Liver (tissue), 9 donors: ENCODE data around the gene ABCA13. TPM values are rescaled to one million over a fixed set of nuclear protein-coding genes. Genes with fewer than 3 reads are reported as not detected.

Source experiments
- DNase-seq: peaks from one replicate; pipeline ENCODE4 v3.0.0-alpha.2; 2017; ENCODE audit warnings: low spot score
- H3K27ac ChIP-seq, 2 donors: one replicate each; pipeline ENCODE4 v1.7.0; 2013; ENCODE audit warnings: inconsistent platforms in 2 of 2, low read length in 2 of 2, control low read depth in 1 of 2, low read depth in 1 of 2, mild to moderate bottlenecking in 1 of 2
- H3K27me3 ChIP-seq, 4 donors: one replicate each; pipeline versions ENCODE4 v1.6.1 to v1.7.0; 2013; ENCODE audit warnings: low read length in 3 of 4, inconsistent platforms in 1 of 4, mild to moderate bottlenecking in 1 of 4, moderate library complexity in 1 of 4; ENCODE audit not compliant: control insufficient read depth in 4 of 4, insufficient read depth in 4 of 4
- H3K36me3 ChIP-seq, 4 donors: one replicate each; pipeline versions ENCODE4 v1.6.1 to v1.7.0; 2013; ENCODE audit warnings: low read length in 3 of 4, mild to moderate bottlenecking in 3 of 4, low read depth in 1 of 4, moderate library complexity in 1 of 4; ENCODE audit not compliant: control insufficient read depth in 4 of 4, insufficient read depth in 3 of 4
- H3K4me1 ChIP-seq, 4 donors: one replicate each; pipeline versions ENCODE4 v1.6.1 to v1.7.0; 2013; ENCODE audit warnings: low read length in 3 of 4, mild to moderate bottlenecking in 3 of 4, moderate library complexity in 1 of 4; ENCODE audit not compliant: control insufficient read depth in 4 of 4, insufficient read depth in 4 of 4
- H3K4me3 ChIP-seq, 3 donors: one replicate each; pipeline versions ENCODE4 v1.6.1 to v1.7.0; 2013; ENCODE audit warnings: low read length in 3 of 3, control low read depth in 1 of 3, low read depth in 1 of 3, mild to moderate bottlenecking in 1 of 3
- H3K9ac ChIP-seq, 2 donors: one replicate each; pipeline ENCODE4 v1.7.0; 2013; ENCODE audit warnings: low read length in 2 of 2, mild to moderate bottlenecking in 2 of 2, moderate library complexity in 2 of 2, control low read depth in 1 of 2, low read depth in 1 of 2
- H3K9me3 ChIP-seq, 4 donors: one replicate each; pipeline versions ENCODE4 v1.6.1 to v1.7.0; 2013; ENCODE audit warnings: low read length in 3 of 4; ENCODE audit not compliant: control insufficient read depth in 4 of 4
- EGR1 ChIP-seq, 2 donors: IDR thresholded peaks; 2 replicates each; pipeline ENCODE4 v1.6.1; 2016 to 2018; ENCODE audit warnings: antibody characterized with exemption in 2 of 2, low read depth in 2 of 2
- FOXA1 ChIP-seq: IDR thresholded peaks from 2 replicates; pipeline ENCODE4 v1.6.1; 2016; ENCODE audit warnings: antibody characterized with exemption
- FOXA2 ChIP-seq: IDR thresholded peaks from 2 replicates; pipeline ENCODE4 v1.6.1; 2016; ENCODE audit warnings: antibody characterized with exemption
- HNF4A ChIP-seq, 2 donors: conservative IDR thresholded peaks; 2 replicates each; pipeline ENCODE4 v1.6.1; 2016; ENCODE audit warnings: antibody characterized with exemption in 2 of 2, mild to moderate bottlenecking in 2 of 2
- HNF4G ChIP-seq: IDR thresholded peaks from 2 replicates; pipeline ENCODE4 v1.6.1; 2016; ENCODE audit warnings: antibody characterized with exemption
- JUND ChIP-seq, 2 donors: IDR thresholded peaks; 2 replicates each; pipeline ENCODE4 v1.6.1; 2016; ENCODE audit warnings: antibody characterized with exemption in 2 of 2
- RAD21 ChIP-seq, 2 donors: IDR thresholded peaks; 2 replicates each; pipeline ENCODE4 v1.6.1; 2016; ENCODE audit warnings: antibody characterized with exemption in 2 of 2, mild to moderate bottlenecking in 2 of 2
- REST ChIP-seq: IDR thresholded peaks from 2 replicates; pipeline ENCODE4 v1.6.1; 2016; ENCODE audit warnings: antibody characterized with exemption, mild to moderate bottlenecking
- RXRA ChIP-seq, 2 donors: IDR thresholded peaks; 2 replicates each; pipeline ENCODE4 v1.6.1; 2017 to 2018; ENCODE audit warnings: antibody characterized with exemption in 2 of 2, mild to moderate bottlenecking in 1 of 2
- SP1 ChIP-seq: IDR thresholded peaks from 2 replicates; pipeline ENCODE4 v1.6.1; 2018; ENCODE audit warnings: antibody characterized with exemption, mild to moderate bottlenecking
- YY1 ChIP-seq: IDR thresholded peaks from 2 replicates; pipeline ENCODE4 v1.6.1; 2016; ENCODE audit warnings: antibody characterized with exemption, mild to moderate bottlenecking
- ZBTB33 ChIP-seq: IDR thresholded peaks from 2 replicates; pipeline ENCODE4 v1.6.1; 2016; ENCODE audit warnings: antibody characterized with exemption
- WGBS: extraction: QIAGEN DNeasy Blood & Tissue Kit; methylation state at CpG from one replicate; pipeline ENCODE4 v1.1.7; 2013; 5-methylcytosine and 5-hydroxymethylcytosine counted together
- polyA plus RNA-seq, 2 donors: library from polyadenylated mRNA; stranded (reverse) in 1 of 2; unstranded in 1 of 2; fragments of 200-250 nt in 1 of 2; fragments of >200 nt in 1 of 2; fragmentation: Nextera tagmentation in 1 of 2; extraction: Ambion mirVana in 1 of 2; gene quantifications; one replicate each; pipeline versions ENCODE4 v1.2.1 to v1.2.3, GENCODE V29; 2013 to 2015
- total RNA-seq, 2 donors: library from RNA; depleted of rRNA; stranded (reverse); fragments of >200 nt; gene quantifications; one replicate each; pipeline ENCODE4 v1.2.3, GENCODE V29; 2014
- TF ChIP-seq, protein P1 (sequence below): fragments of 150-350 bp; IDR thresholded peaks from 2 replicates; pipeline ENCODE4 v1.5.1; 2017; ENCODE audit warnings: improper control_type of control experiment, low read depth, low read length; ENCODE audit not compliant: missing input control
- donor health status: healthy.
- donor health status: healthy.
- donor health status: healthy.
- donor health status: healthy.
- donor health status: healthy.

The ABCA13 gene
- total and polyA plus RNA-seq, 4 donors: 0.22 to 1.0 (median 0.66) TPM

- Histone ChIP-seq H3K27me3 (no peaks in the 10 kb centered on the region), H3K27ac (no peak overlapping the region), H3K4me1 (no peaks in the 10 kb centered on the region), H3K4me3 (no peak overlapping the region), H3K9me3 (no peaks in the 10 kb centered on the region), H3K9ac (no peak overlapping the region), H3K36me3 (no peaks in the 10 kb centered on the region)
- no peak for DNase-seq
- WGBS: 65% methylated on average over 4 of the region's 4 CpGs
- no peak for TF ChIP-seq FOXA1
- TF ChIP-seq RAD21 (IDR thresholded peaks at IDR 0.05): no peak
- TF ChIP-seq YY1: no peak
- TF ChIP-seq SP1: no peak
- no peak for TF ChIP-seq HNF4G
Observed at GRCh38 chr7:48408731-48409130, 237.5 kb downstream of the ABCA13 start.

- 67% methylated on average over 5 of the region's 5 CpGs for WGBS
- no peak for TF ChIP-seq RAD21 (IDR thresholded peaks at IDR 0.05)
- TF ChIP-seq FOXA2: no peak
- no peak for TF ChIP-seq EGR1 (IDR thresholded peaks at IDR 0.05; ENCODE audit: low read depth in 2 of 2)
- TF ChIP-seq RXRA (IDR thresholded peaks at IDR 0.05): no peak
- TF ChIP-seq JUND (IDR thresholded peaks at IDR 0.05): no peak
- no peak for TF ChIP-seq REST
- no peak for TF ChIP-seq ZBTB33
- no peak for TF ChIP-seq SP1
- DNase-seq: no peak
- H3K36me3 ChIP-seq: no peaks in the 10 kb centered on the region
- H3K27ac ChIP-seq: no peak overlapping the region
- no peak overlapping the region for H3K4me3 ChIP-seq
- H3K9me3 ChIP-seq: no peaks in the 10 kb centered on the region
- no peaks in the 10 kb centered on the region for H3K4me1 ChIP-seq
- no peaks in the 10 kb centered on the region for H3K27me3 ChIP-seq
- no peak overlapping the region for H3K9ac ChIP-seq
Observed at GRCh38 chr7:48411619-48412018, 240.4 kb downstream of the ABCA13 start.

DNA sequence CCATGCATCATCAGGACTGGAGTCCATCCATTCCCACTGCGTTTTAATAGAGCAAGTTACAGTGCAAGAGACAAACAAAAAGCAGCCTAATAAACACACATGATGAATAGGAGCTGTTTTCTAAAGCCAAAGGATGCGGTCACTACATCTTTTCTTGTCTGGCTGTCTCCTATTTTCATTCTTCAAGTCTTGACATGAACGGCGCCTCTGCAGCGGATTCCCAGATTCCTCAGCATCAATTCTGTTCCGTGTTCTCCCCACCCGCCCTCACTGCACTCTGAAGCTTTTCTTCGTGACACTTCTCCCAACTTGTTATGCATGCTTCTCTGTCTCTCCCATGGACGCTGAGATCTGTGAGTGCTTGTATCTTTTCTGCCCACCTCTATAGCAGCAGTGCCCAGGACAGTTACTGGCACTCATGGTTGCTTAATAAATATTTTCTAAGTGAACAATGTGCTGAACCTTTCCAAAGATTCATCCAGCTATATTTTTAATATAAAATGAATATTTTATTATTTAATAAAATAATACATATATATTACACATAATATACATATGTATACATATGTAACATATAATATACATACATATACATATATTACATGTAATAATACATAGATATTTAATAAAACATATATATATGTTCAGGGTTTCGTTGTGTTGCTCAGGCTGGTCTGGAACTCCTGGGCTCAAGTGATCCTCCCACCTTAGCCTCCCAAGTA, 242.9 kb downstream of the ABCA13 start:
- Histone ChIP-seq H3K4me1 (no peaks in the 10 kb centered on the region), H3K27ac (no peak overlapping the region), H3K27me3 (no peaks in the 10 kb centered on the region), H3K4me3 (no peak overlapping the region), H3K36me3 (no peaks in the 10 kb centered on the region), H3K9me3 (no peaks in the 10 kb centered on the region), H3K9ac (no peak overlapping the region)
- TF ChIP-seq YY1: no peak
- TF ChIP-seq EGR1 (IDR thresholded peaks at IDR 0.05; ENCODE audit: low read depth in 2 of 2): no peak
- no peak for TF ChIP-seq ZBTB33
- TF ChIP-seq, protein P1, sequence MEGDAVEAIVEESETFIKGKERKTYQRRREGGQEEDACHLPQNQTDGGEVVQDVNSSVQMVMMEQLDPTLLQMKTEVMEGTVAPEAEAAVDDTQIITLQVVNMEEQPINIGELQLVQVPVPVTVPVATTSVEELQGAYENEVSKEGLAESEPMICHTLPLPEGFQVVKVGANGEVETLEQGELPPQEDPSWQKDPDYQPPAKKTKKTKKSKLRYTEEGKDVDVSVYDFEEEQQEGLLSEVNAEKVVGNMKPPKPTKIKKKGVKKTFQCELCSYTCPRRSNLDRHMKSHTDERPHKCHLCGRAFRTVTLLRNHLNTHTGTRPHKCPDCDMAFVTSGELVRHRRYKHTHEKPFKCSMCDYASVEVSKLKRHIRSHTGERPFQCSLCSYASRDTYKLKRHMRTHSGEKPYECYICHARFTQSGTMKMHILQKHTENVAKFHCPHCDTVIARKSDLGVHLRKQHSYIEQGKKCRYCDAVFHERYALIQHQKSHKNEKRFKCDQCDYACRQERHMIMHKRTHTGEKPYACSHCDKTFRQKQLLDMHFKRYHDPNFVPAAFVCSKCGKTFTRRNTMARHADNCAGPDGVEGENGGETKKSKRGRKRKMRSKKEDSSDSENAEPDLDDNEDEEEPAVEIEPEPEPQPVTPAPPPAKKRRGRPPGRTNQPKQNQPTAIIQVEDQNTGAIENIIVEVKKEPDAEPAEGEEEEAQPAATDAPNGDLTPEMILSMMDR: no peak
- TF ChIP-seq FOXA1: no peak
- TF ChIP-seq SP1: no peak
- TF ChIP-seq HNF4A (conservative IDR thresholded peaks at IDR 0.05): no peak
- 80% methylated on average over 10 of the region's 10 CpGs for WGBS
- DNase-seq: no peak
